B cell (primary cell): ENCODE results near the gene LRRC25. TPM values are rescaled to one million over a fixed set of nuclear protein-coding genes. Genes with fewer than 3 reads are reported as not detected.

Experiments used
- ATAC-seq: fragments of 200-7000 bp; cut with Tn5 transposase; one replicate; pipeline ENCODE4 v1.10.0; 2021; ENCODE audit warnings: low read depth, mild to moderate bottlenecking, moderate number of reproducible peaks, moderate library complexity
- CTCF ChIA-PET: fragments of 350-600 bp; sonication (Branson Sonifier 250); formaldehyde crosslinking; loops from one replicate; lab custom pipeline; 2021; ENCODE audit warnings: antibody characterized with exemption, inconsistent platforms; lab: Charles Lee
- POLR2A ChIA-PET: fragments of 350-600 bp; sonication (Branson Sonifier 250); formaldehyde crosslinking; loops from one replicate; lab custom pipeline; 2021; ENCODE audit warnings: antibody characterized with exemption; lab: Charles Lee
- DNase-seq: peaks from one replicate; pipeline ENCODE4 v3.0.0; 2013
- H2AFZ ChIP-seq: 2 replicates; pipeline ENCODE4 v1.6.1; 2012; ENCODE audit warnings: mild to moderate bottlenecking, low read depth, low read length; ENCODE audit not compliant: insufficient read depth, poor library complexity, severe bottlenecking
- H3K27ac ChIP-seq, 2 donors: 1 replicate in 1 of 2; 2 replicates in 1 of 2; pipeline ENCODE4 v1.5.1; 2012 to 2013; ENCODE audit warnings: low read length in 2 of 2, mild to moderate bottlenecking in 2 of 2, moderate library complexity in 1 of 2
- H3K27me3 ChIP-seq, 4 experiments: fragments of 200-600 bp in 1 of 4; sonication (generic) in 1 of 4; replicated peaks in 1 of 4; 1 replicate in 2 of 4; 2 replicates in 2 of 4; pipeline versions ENCODE4 v1.6.1 to v1.7.0; 2013 to 2016; ENCODE audit warnings: low read length in 3 of 4, mild to moderate bottlenecking in 2 of 4, mixed read lengths in 1 of 4, moderate library complexity in 1 of 4; ENCODE audit not compliant: insufficient read depth in 4 of 4, control insufficient read depth in 3 of 4; ENCODE audit errors: control extremely low read depth in 1 of 4
- H3K36me3 ChIP-seq, 2 experiments: replicated peaks in 1 of 2; 1 replicate in 1 of 2; 2 replicates in 1 of 2; pipeline versions ENCODE4 v1.6.1 to v1.7.1; 2013; ENCODE audit warnings: low read length in 1 of 2; ENCODE audit not compliant: insufficient read depth in 2 of 2, control insufficient read depth in 1 of 2; ENCODE audit errors: control extremely low read depth in 1 of 2, extremely low read depth in 1 of 2
- H3K4me1 ChIP-seq, 2 donors: fragments of 200-600 bp in 1 of 2; sonication (generic) in 1 of 2; 1 replicate in 1 of 2; 2 replicates in 1 of 2; pipeline versions ENCODE4 v1.5.1 to v1.6.1; 2013 to 2017; ENCODE audit warnings: low read length in 2 of 2; ENCODE audit not compliant: control insufficient read depth in 2 of 2, insufficient read depth in 2 of 2
- H3K4me2 ChIP-seq: replicated peaks from 2 replicates; pipeline ENCODE3; 2012; ENCODE audit warnings: mild to moderate bottlenecking, low read depth, low read length; ENCODE audit not compliant: poor library complexity, severe bottlenecking
- H3K4me3 ChIP-seq, 5 experiments: fragments of 200-600 bp in 1 of 5; sonication (generic) in 1 of 5; 1 replicate in 3 of 5; 2 replicates in 2 of 5; pipeline versions ENCODE4 v1.5.1 to v1.7.0; 2011 to 2016; ENCODE audit warnings: low read length in 4 of 5, mild to moderate bottlenecking in 4 of 5, low read depth in 2 of 5, control low read depth in 1 of 5, moderate library complexity in 1 of 5; ENCODE audit not compliant: insufficient read depth in 1 of 5; ENCODE audit errors: control extremely low read depth in 1 of 5, extremely low read depth in 1 of 5
- H3K79me2 ChIP-seq: fragments of 200-600 bp; sonication (generic); one replicate; pipeline ENCODE4 v1.6.0; 2016; ENCODE audit warnings: low read length; ENCODE audit not compliant: control insufficient read depth, insufficient read depth
- H3K9ac ChIP-seq: fragments of 200-600 bp; sonication (generic); 2 replicates; pipeline ENCODE4 v1.6.1; 2017; ENCODE audit warnings: mild to moderate bottlenecking, low read length, moderate library complexity
- H3K9me3 ChIP-seq, 3 donors: one replicate each; pipeline versions ENCODE4 v1.6.1 to v1.7.1; 2013; ENCODE audit warnings: low read length in 2 of 3; ENCODE audit not compliant: control insufficient read depth in 2 of 3, insufficient read depth in 1 of 3; ENCODE audit errors: control extremely low read depth in 1 of 3
- H4K20me1 ChIP-seq: 2 replicates; pipeline ENCODE4 v1.6.0; 2012; ENCODE audit warnings: mild to moderate bottlenecking, low read length; ENCODE audit not compliant: insufficient read depth, control insufficient read depth, poor library complexity, severe bottlenecking
- H3K27ac Mint-ChIP-seq: one replicate; pipeline ENCODE4 v1.8.0; 2021; ENCODE audit warnings: mixed read lengths
- H3K27me3 Mint-ChIP-seq: one replicate; pipeline ENCODE4 v1.8.0; 2021; ENCODE audit warnings: mixed read lengths
- H3K4me1 Mint-ChIP-seq: one replicate; pipeline ENCODE4 v1.8.0; 2021; ENCODE audit warnings: mixed read lengths
- H3K4me3 Mint-ChIP-seq: one replicate; pipeline ENCODE4 v1.8.0; 2021; ENCODE audit warnings: mixed read lengths
- H3K9me3 Mint-ChIP-seq: one replicate; pipeline ENCODE4 v1.8.0; 2022; ENCODE audit warnings: mixed read lengths; ENCODE audit not compliant: insufficient read depth
- EZH2 ChIP-seq: IDR thresholded peaks from 2 replicates; pipeline ENCODE4 v1.6.1; 2012; ENCODE audit warnings: borderline replicate concordance, low read depth, mild to moderate bottlenecking, moderate library complexity, low read length; ENCODE audit not compliant: insufficient read depth, poor library complexity, severe bottlenecking
- WGBS: methylation state at CpG from one replicate; pipeline ENCODE4 v1.1.5; 2013; ENCODE audit warnings: missing lambda C conversion rate; ENCODE audit not compliant: insufficient coverage; 5-methylcytosine and 5-hydroxymethylcytosine counted together
- intact Hi-C: fragments of 100-400 bp; cut with micrococcal nuclease; formaldehyde crosslinking; loops from one replicate; pipeline ENCODE4 v1.10.0; 2022
- polyA plus RNA-seq: library from polyadenylated mRNA; depleted of rRNA; stranded (reverse); fragments of >200 nt; gene quantifications from 2 replicates; pipeline ENCODE4 v1.2.3, GENCODE V29; 2012
- total RNA-seq, 2 donors: library from RNA; stranded (reverse); fragments of 120-200 nt in 1 of 2; gene quantifications; 1 replicate in 1 of 2; 2 replicates in 1 of 2; pipeline versions ENCODE4 v1.2.3 to v1.2.4, GENCODE V29; 2013 to 2022
- TF ChIP-seq, protein P1 (sequence below): fragments of 200-600 bp; IDR thresholded peaks from one replicate; pipeline ENCODE4 v1.8.0; 2022; ENCODE audit warnings: antibody characterized with exemption, mild to moderate bottlenecking

LRRC25 gene
- total and polyA plus RNA-seq, 2 donors (not counting 1 experiment from before 2014, with no cell fraction given) = 2.4 to 5.7 TPM

DNA sequence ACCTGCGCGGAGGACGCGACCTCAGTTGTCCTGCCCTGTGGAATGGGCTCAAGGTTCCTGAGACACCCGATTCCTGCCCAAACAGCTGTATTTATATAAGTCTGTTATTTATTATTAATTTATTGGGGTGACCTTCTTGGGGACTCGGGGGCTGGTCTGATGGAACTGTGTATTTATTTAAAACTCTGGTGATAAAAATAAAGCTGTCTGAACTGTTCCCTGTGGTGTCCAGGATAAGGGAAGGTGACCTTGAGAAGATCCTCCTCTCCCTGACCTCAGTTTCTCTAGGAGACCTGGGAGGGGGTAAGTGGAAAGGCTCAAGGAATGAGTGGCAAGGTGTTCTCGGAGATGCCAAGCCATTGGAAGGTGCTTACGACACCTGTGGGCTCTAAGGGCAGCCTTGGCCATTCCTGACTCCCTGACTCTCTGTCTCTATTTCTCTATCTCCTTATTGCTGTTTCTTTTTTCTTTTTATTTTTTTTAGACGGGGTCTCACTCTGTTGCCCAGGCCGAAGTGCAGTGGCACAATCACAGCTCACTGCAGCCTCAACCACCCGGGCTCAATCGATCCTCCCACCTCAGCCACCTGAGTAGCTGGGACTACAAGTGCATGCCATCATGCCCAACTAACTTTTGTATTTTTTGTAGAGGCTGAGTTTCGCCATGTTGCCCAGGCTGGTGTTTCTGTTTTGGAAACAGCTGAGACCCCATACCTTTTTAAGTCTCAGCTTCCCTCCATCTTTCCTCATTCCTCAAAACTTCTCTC lies 8.3 kb downstream of the LRRC25 start:
- ATAC-seq (no peak), DNase-seq (no peak)
- Mint-ChIP-seq H3K9me3 (no peaks in the 10 kb centered on the region), H3K4me3 (peak overlapping the region; percentile 82), H3K27me3 (peaks cover 5% of the 10 kb centered on the region), H3K4me1 (peaks cover 41% of the 10 kb centered on the region), H3K27ac (no peak overlapping the region)
- Histone ChIP-seq H3K4me1 (peaks cover 42 to 43% of the 10 kb centered on the region in 2 donors), H3K4me2 (peak overlapping the region; percentile 94), H3K9ac (no peak overlapping the region), H3K79me2 (no peaks in the 10 kb centered on the region), H3K27ac (no peak overlapping the region), H2AFZ (no peak overlapping the region), H3K9me3 (peaks cover 0 to 8% (median 5%) of the 10 kb centered on the region in 3 donors), H3K27me3 (peaks cover 0 to 30% (median 17%) of the 10 kb centered on the region in 4 experiments), H3K36me3 (peaks cover 0 to 3% of the 10 kb centered on the region in 2 experiments), H3K4me3 (peak overlapping the region in 2 of 5 experiments; percentile 36 to 51), H4K20me1 (peaks cover 8% of the 10 kb centered on the region)
- intact Hi-C loops = loop anchor here (1.0 to 5.0 kb wide), 4 partner anchors 8 to 110 kb away; partner anchors contain the start of gene LRRC25
- ChIA-PET POLR2A (interaction anchor here (0.6 to 1.9 kb wide), 8 partner anchors 8 to 200 kb away, joined by 3 to 9 read pairs (median 4); partner anchors contain the start of gene LRRC25), CTCF (interaction anchor here (0.5 to 10.6 kb wide), 26 partner anchors 9 to 451 kb away, joined by 3 to 196 read pairs (median 5); partner anchors contain the start of genes LRRC25 and SSBP4)
- no peak for TF ChIP-seq EZH2
- TF ChIP-seq, protein P1, sequence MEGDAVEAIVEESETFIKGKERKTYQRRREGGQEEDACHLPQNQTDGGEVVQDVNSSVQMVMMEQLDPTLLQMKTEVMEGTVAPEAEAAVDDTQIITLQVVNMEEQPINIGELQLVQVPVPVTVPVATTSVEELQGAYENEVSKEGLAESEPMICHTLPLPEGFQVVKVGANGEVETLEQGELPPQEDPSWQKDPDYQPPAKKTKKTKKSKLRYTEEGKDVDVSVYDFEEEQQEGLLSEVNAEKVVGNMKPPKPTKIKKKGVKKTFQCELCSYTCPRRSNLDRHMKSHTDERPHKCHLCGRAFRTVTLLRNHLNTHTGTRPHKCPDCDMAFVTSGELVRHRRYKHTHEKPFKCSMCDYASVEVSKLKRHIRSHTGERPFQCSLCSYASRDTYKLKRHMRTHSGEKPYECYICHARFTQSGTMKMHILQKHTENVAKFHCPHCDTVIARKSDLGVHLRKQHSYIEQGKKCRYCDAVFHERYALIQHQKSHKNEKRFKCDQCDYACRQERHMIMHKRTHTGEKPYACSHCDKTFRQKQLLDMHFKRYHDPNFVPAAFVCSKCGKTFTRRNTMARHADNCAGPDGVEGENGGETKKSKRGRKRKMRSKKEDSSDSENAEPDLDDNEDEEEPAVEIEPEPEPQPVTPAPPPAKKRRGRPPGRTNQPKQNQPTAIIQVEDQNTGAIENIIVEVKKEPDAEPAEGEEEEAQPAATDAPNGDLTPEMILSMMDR = no peak
- WGBS = 93% methylated on average over 3 of the region's 13 CpGs
